ENCODE data around the gene SCAF8.

SCAF8 gene

GRCh38 chr6:154757352-154758050, 24.3 kb downstream of the SCAF8 start:
- Histone ChIP-seq H3K27me3 (ENCODE audit: insufficient read depth, poor library complexity, severe bottlenecking) (no peaks in the 10 kb centered on the region), H3K27ac (ENCODE audit: poor library complexity, severe bottlenecking) (peak overlapping the region; percentile 25), H3K4me1 (ENCODE audit: insufficient read depth, poor library complexity, severe bottlenecking) (peaks cover 31% of the 10 kb centered on the region), H3K36me3 (ENCODE audit: low read depth) (peaks cover 4% of the 10 kb centered on the region; the same call in 1 of the 2 replicates), H3K4me3 (ENCODE audit: severe bottlenecking) (no peak overlapping the region), H3K9me3 (ENCODE audit: severe bottlenecking) (no peaks in the 10 kb centered on the region)
- no peak for TF ChIP-seq CTCF (IDR thresholded peaks at IDR 0.05; ENCODE audit: poor library complexity, severe bottlenecking)
- DNase-seq (ENCODE audit: low spot score) (no peak), ATAC-seq (ENCODE audit: low read depth) (peak; percentile 19; the same call in 2 of the 3 replicates)

- TF ChIP-seq CTCF (IDR thresholded peaks at IDR 0.05; ENCODE audit: poor library complexity, severe bottlenecking), result no peak
- H3K27me3 ChIP-seq (ENCODE audit: insufficient read depth, poor library complexity, severe bottlenecking), result no peaks in the 10 kb centered on the region
- H3K4me3 ChIP-seq (ENCODE audit: severe bottlenecking), result no peak overlapping the region
- H3K27ac ChIP-seq (ENCODE audit: poor library complexity, severe bottlenecking), result peak overlapping the region; percentile 25
- DNase-seq (ENCODE audit: low spot score), result no peak
- peak; percentile 70 for ATAC-seq (ENCODE audit: low read depth)
- H3K36me3 ChIP-seq (ENCODE audit: low read depth), result peaks cover 7% of the 10 kb centered on the region; the same call in 1 of the 2 replicates
- no peaks in the 10 kb centered on the region for H3K9me3 ChIP-seq (ENCODE audit: severe bottlenecking)
- peaks cover 31% of the 10 kb centered on the region for H3K4me1 ChIP-seq (ENCODE audit: insufficient read depth, poor library complexity, severe bottlenecking)
Observed at GRCh38 chr6:154758125-154758524, 24.9 kb downstream of the SCAF8 start.

- Histone ChIP-seq H3K36me3 (ENCODE audit: low read depth) (peaks cover 11% of the 10 kb centered on the region), H3K4me1 (ENCODE audit: insufficient read depth, poor library complexity, severe bottlenecking) (no peaks in the 10 kb centered on the region), H3K4me3 (ENCODE audit: severe bottlenecking) (no peak overlapping the region), H3K27ac (ENCODE audit: poor library complexity, severe bottlenecking) (no peak overlapping the region), H3K9me3 (ENCODE audit: severe bottlenecking) (no peaks in the 10 kb centered on the region), H3K27me3 (ENCODE audit: insufficient read depth, poor library complexity, severe bottlenecking) (no peaks in the 10 kb centered on the region)
- TF ChIP-seq CTCF (IDR thresholded peaks at IDR 0.05; ENCODE audit: poor library complexity, severe bottlenecking), result no peak
- no peak for DNase-seq (ENCODE audit: low spot score)
- ATAC-seq (ENCODE audit: low read depth), result no peak
Observed at GRCh38 chr6:154763650-154764049, 30.4 kb downstream of the SCAF8 start.

GRCh38 chr6:154765273-154765672, 32.1 kb downstream of the SCAF8 start:
- Histone ChIP-seq H3K4me1 (ENCODE audit: insufficient read depth, poor library complexity, severe bottlenecking) (no peaks in the 10 kb centered on the region), H3K27me3 (ENCODE audit: insufficient read depth, poor library complexity, severe bottlenecking) (no peaks in the 10 kb centered on the region), H3K9me3 (ENCODE audit: severe bottlenecking) (no peaks in the 10 kb centered on the region), H3K27ac (ENCODE audit: poor library complexity, severe bottlenecking) (no peak overlapping the region), H3K36me3 (ENCODE audit: low read depth) (peaks cover 11% of the 10 kb centered on the region), H3K4me3 (ENCODE audit: severe bottlenecking) (no peak overlapping the region)
- no peak for TF ChIP-seq CTCF (IDR thresholded peaks at IDR 0.05; ENCODE audit: poor library complexity, severe bottlenecking)
- no peak for DNase-seq (ENCODE audit: low spot score)
- no peak for ATAC-seq (ENCODE audit: low read depth)

GRCh38 chr6:154766288-154766687, 33.1 kb downstream of the SCAF8 start:
- no peak overlapping the region for H3K4me3 ChIP-seq (ENCODE audit: severe bottlenecking)
- no peaks in the 10 kb centered on the region for H3K4me1 ChIP-seq (ENCODE audit: insufficient read depth, poor library complexity, severe bottlenecking)
- DNase-seq (ENCODE audit: low spot score), result no peak
- no peak for ATAC-seq (ENCODE audit: low read depth)
- no peaks in the 10 kb centered on the region for H3K9me3 ChIP-seq (ENCODE audit: severe bottlenecking)
- TF ChIP-seq CTCF (IDR thresholded peaks at IDR 0.05; ENCODE audit: poor library complexity, severe bottlenecking), result no peak
- H3K36me3 ChIP-seq (ENCODE audit: low read depth), result peaks cover 11% of the 10 kb centered on the region
- no peak overlapping the region for H3K27ac ChIP-seq (ENCODE audit: poor library complexity, severe bottlenecking)
- H3K27me3 ChIP-seq (ENCODE audit: insufficient read depth, poor library complexity, severe bottlenecking), result no peaks in the 10 kb centered on the region

Measured in RWPE2 (cell line).